Parathyroid adenoma (tissue), 2 donors: Measurements from ENCODE around the gene POLG2.
A peak's percentile ranks its signal among the peaks of the same experiment; 100 is the strongest.

Source experiments
- H2AFZ ChIP-seq: fragments of 300-600 bp; sonication (generic); one replicate; pipeline ENCODE4 v1.7.0; 2017; ENCODE audit warnings: antibody characterized with exemption, mild to moderate bottlenecking
- H3K27ac ChIP-seq: fragments of 300-600 bp; sonication (generic); one replicate; pipeline ENCODE4 v1.7.0; 2017
- H3K27me3 ChIP-seq: fragments of 300-600 bp; sonication (generic); one replicate; pipeline ENCODE4 v1.7.0; 2017; ENCODE audit warnings: low read length; ENCODE audit not compliant: control insufficient read depth, insufficient read depth
- H3K36me3 ChIP-seq: fragments of 300-600 bp; sonication (generic); one replicate; pipeline ENCODE4 v1.7.0; 2017; ENCODE audit warnings: low read length; ENCODE audit not compliant: control insufficient read depth, insufficient read depth
- H3K4me1 ChIP-seq: fragments of 300-600 bp; sonication (generic); one replicate; pipeline ENCODE4 v1.7.0; 2017; ENCODE audit warnings: control low read depth
- H3K4me2 ChIP-seq: fragments of 300-600 bp; sonication (generic); one replicate; pipeline ENCODE4 v1.7.0; 2017; ENCODE audit warnings: low read length
- H3K4me3 ChIP-seq: fragments of 300-600 bp; sonication (generic); one replicate; pipeline ENCODE4 v1.7.0; 2017; ENCODE audit warnings: low read depth, low read length
- H3K79me2 ChIP-seq: fragments of 300-600 bp; sonication (generic); one replicate; pipeline ENCODE4 v1.7.0; 2017; ENCODE audit warnings: control low read depth
- H3K9ac ChIP-seq: fragments of 300-600 bp; sonication (generic); one replicate; pipeline ENCODE4 v1.7.0; 2017; ENCODE audit warnings: mild to moderate bottlenecking
- H3K9me3 ChIP-seq: fragments of 300-600 bp; sonication (generic); one replicate; pipeline ENCODE4 v1.7.0; 2017; ENCODE audit warnings: low read length; ENCODE audit not compliant: control insufficient read depth
- CTCF ChIP-seq: fragments of 300-600 bp; sonication (generic); IDR thresholded peaks from one replicate; pipeline ENCODE4 v1.7.0; 2017; ENCODE audit warnings: antibody characterized with exemption, mild to moderate bottlenecking
- donor health status: primary hyperparathyroidism.

POLG2 gene

DNA sequence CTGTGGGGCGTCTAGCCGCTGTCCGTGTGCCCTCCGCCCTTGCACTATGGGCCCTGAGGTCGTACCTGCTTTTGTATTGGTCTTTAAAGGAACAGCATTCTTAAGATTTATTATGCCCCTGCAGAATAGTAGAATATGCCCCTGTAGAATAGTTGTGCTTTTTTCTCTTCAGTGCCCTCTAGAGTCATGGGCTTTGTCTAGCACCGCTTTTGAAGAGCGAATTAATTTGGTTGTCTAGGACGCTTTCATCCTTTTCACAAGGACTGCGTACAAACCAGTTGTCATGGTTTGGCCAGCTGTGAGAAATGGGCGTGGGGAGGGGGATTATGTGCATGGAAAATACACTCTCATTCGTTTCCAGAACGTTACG lies 10.5 kb upstream of the POLG2 start:
- Histone ChIP-seq H3K4me2 (peak overlapping the region; percentile 75), H3K4me3 (peak overlapping the region; percentile 100), H3K79me2 (peaks cover 57% of the 10 kb centered on the region), H3K27ac (peak overlapping the region; percentile 99), H3K27me3 (no peaks in the 10 kb centered on the region), H2AFZ (peak overlapping the region; percentile 76), H3K9me3 (no peaks in the 10 kb centered on the region), H3K9ac (peak overlapping the region; percentile 49), H3K36me3 (no peaks in the 10 kb centered on the region), H3K4me1 (peaks cover 21% of the 10 kb centered on the region)
- TF ChIP-seq CTCF, result peak; percentile 43

DNA sequence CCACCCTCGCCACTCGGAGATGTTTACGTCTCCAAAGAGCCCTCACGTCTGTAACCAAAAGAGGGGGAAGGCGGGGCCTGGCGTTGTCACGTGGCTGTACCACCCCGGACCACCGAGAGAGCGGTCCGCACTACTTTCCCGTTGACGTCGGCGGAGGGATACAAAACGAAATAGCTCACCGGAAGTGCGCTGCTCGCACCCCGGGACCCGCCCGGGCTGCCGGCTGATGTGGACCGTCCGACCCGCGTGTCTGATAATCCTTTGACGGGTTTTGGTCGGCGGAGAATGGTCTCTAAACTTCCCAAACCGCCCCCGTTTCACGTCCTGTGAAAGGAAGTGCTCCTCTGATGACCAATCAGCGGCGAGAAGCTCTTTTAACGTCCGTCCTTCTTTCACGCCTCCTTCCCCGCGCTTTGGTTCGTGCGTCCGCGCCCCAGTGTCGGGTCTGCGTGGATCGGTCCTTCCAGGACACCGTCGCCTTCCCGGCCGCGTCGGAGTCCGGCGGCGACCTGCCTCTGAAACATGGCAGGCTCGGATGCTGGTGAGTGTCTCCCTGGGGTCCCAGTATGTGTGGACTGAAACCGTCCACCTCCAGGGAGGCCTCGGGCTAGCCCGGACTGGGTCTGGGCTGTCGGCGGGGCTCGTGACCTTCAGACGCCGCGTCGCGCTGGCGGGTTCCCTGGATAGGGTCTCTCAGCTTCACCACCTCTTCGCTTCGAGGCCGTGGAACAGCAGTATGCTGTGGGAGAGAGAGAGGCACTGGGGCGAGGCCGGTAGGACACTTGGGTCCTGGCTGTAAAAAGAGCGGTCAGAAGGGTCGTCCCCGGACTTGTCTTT lies 9.9 kb upstream of the POLG2 start, which contains the start of gene CEP95:
TSS of gene CEP95 (plus strand) at position 402 of the 837 bp plus-strand sequence. CDS start at position 523, 121 bp downstream.
- no peak for TF ChIP-seq CTCF
- peak within 1 kb of the TSS; percentile 100 for H3K9ac ChIP-seq
- no peaks in the 10 kb centered on the region for H3K9me3 ChIP-seq
- peak within 1 kb of the TSS; percentile 76 for H2AFZ ChIP-seq
- peaks cover 21% of the 10 kb centered on the region for H3K4me1 ChIP-seq
- H3K4me3 ChIP-seq, result peak within 1 kb of the TSS; percentile 100
- H3K27me3 ChIP-seq, result no peaks in the 10 kb centered on the region
- H3K79me2 ChIP-seq, result peaks cover 55% of the 10 kb centered on the region
- H3K36me3 ChIP-seq, result no peaks in the 10 kb centered on the region
- peak within 1 kb of the TSS; percentile 99 for H3K27ac ChIP-seq
- H3K4me2 ChIP-seq, result peak within 1 kb of the TSS; percentile 75

GRCh38 chr17:64506201-64506575 lies 9.3 kb upstream of the POLG2 start, which contains the start of gene DDX5:
Gene DDX5, minus strand, starts transcription at chr17:64506289. Its CDS starts 170 bp downstream, at chr17:64506119.
- peak within 1 kb of the TSS; percentile 85 for H2AFZ ChIP-seq
- peaks cover 21% of the 10 kb centered on the region for H3K4me1 ChIP-seq
- peaks cover 57% of the 10 kb centered on the region for H3K79me2 ChIP-seq
- H3K9ac ChIP-seq, result peak within 1 kb of the TSS; percentile 100
- H3K27me3 ChIP-seq, result no peaks in the 10 kb centered on the region
- peak within 1 kb of the TSS; percentile 100 for H3K4me3 ChIP-seq
- no peak for TF ChIP-seq CTCF
- peak within 1 kb of the TSS; percentile 99 for H3K27ac ChIP-seq
- no peaks in the 10 kb centered on the region for H3K9me3 ChIP-seq
- H3K36me3 ChIP-seq, result no peaks in the 10 kb centered on the region
- peak within 1 kb of the TSS; percentile 87 for H3K4me2 ChIP-seq

GRCh38 chr17:64505340-64506200 lies 8.7 kb upstream of the POLG2 start:
- no peak for TF ChIP-seq CTCF
- Histone ChIP-seq H2AFZ (peak overlapping the region; percentile 85), H3K27me3 (no peaks in the 10 kb centered on the region), H3K79me2 (peaks cover 51% of the 10 kb centered on the region), H3K4me1 (peaks cover 21% of the 10 kb centered on the region), H3K9me3 (no peaks in the 10 kb centered on the region), H3K4me3 (peak overlapping the region; percentile 100), H3K4me2 (peak overlapping the region; percentile 87), H3K9ac (peak overlapping the region; percentile 100), H3K36me3 (no peaks in the 10 kb centered on the region), H3K27ac (peak overlapping the region; percentile 99)
